Measurements from ENCODE around the gene SLCO2B1. TPM values are rescaled to one million over a fixed set of nuclear protein-coding genes. Genes with fewer than 3 reads are reported as not detected.

The SLCO2B1 gene
- total and polyA plus RNA-seq, 3 donors from 2014 or later, result 18.2 to 46.2 (median 33.2) TPM

DNA sequence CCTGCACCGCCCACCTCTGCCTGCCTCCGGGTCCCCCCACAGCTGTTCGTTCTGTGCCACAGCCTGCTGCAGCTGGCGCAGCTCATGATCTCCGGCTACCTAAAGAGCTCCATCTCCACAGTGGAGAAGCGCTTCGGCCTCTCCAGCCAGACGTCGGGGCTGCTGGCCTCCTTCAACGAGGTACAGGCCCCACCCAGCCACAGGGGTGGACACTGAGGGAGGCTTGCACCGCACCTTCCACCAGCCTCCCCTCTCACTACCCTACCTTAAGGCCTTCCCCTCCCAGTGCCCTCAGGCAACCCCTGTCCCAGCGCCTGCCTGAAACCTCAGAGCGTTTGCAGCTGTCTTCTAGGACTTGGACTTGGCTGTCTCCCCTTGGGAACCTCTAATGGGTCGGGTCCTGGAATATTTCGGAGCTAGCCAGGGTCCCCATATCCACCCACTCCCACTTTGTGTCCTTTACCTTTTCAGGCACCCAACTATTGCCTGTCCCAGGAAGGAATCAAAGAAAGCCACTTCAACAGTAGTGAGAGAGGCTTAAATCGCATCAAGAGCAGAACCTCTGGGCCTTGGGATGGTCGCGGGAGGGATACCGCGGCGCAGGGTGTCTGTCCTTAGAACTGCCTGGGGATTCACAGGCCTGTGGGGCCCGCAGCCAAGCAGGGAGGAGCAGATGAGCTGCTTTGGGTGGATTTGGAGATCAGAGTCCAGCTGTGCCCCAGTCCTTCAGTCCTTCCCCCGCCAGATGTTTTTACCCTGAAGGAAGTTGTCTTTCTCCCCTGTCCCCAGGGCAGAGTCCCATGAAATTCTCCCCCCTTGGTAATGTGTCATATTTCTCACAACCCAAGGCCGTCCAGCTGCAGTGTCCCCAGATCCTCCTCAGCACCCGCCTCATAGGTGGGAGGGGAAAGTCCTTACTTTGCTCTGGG, 13.3 kb downstream of the SLCO2B1 start:
- H3K36me3 ChIP-seq (ENCODE audit: low read depth, missing control alignments), result no peaks in the 10 kb centered on the region
- intact Hi-C loops (cut with DNase I; ENCODE audit: low total_unique reads), result no loop called here
- H3K27me3 ChIP-seq, result no peaks in the 10 kb centered on the region
- TF ChIP-seq, protein P1, sequence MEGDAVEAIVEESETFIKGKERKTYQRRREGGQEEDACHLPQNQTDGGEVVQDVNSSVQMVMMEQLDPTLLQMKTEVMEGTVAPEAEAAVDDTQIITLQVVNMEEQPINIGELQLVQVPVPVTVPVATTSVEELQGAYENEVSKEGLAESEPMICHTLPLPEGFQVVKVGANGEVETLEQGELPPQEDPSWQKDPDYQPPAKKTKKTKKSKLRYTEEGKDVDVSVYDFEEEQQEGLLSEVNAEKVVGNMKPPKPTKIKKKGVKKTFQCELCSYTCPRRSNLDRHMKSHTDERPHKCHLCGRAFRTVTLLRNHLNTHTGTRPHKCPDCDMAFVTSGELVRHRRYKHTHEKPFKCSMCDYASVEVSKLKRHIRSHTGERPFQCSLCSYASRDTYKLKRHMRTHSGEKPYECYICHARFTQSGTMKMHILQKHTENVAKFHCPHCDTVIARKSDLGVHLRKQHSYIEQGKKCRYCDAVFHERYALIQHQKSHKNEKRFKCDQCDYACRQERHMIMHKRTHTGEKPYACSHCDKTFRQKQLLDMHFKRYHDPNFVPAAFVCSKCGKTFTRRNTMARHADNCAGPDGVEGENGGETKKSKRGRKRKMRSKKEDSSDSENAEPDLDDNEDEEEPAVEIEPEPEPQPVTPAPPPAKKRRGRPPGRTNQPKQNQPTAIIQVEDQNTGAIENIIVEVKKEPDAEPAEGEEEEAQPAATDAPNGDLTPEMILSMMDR (IDR thresholded peaks at IDR 0.05), result no peak
- no peak for TF ChIP-seq POLR2A (IDR thresholded peaks at IDR 0.05)
- 40 to 43% methylated on average over 19 to 25 of the region's 25 CpGs for WGBS, 2 donors
- no peaks in the 10 kb centered on the region for H3K9me3 ChIP-seq
- H3K27ac ChIP-seq, result peak overlapping the region; percentile 36 to 72
- no peak overlapping the region for H3K4me3 ChIP-seq
- DNase-seq, result peak; percentile 62
- H3K4me1 ChIP-seq, result peaks cover 62% of the 10 kb centered on the region

DNA sequence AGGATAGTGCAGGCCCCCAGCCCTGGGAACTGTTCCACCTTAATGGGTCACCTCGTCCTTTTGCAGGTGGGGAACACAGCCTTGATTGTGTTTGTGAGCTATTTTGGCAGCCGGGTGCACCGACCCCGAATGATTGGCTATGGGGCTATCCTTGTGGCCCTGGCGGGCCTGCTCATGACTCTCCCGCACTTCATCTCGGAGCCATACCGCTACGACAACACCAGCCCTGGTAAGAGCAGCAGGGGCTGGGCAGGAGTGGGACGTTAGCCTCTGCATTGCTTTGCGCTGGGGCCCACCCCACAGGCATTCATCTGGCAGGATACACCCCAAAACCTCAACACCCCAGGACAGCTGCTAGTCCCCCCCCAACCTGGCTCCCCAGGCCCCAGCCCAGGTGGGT, 14.8 kb downstream of the SLCO2B1 start:
- WGBS, 2 donors, result 80 to 85% methylated on average over 1 to 11 of the region's 11 CpGs
- Histone ChIP-seq H3K27me3 (no peaks in the 10 kb centered on the region), H3K9me3 (no peaks in the 10 kb centered on the region), H3K4me1 (peaks cover 52% of the 10 kb centered on the region), H3K27ac (no peak overlapping the region), H3K36me3 (ENCODE audit: low read depth, missing control alignments) (no peaks in the 10 kb centered on the region), H3K4me3 (no peak overlapping the region)
- no peak for DNase-seq
- intact Hi-C loops (cut with DNase I; ENCODE audit: low total_unique reads), result no loop called here
- TF ChIP-seq, protein P1 (IDR thresholded peaks at IDR 0.05), result no peak
- no peak for TF ChIP-seq POLR2A (IDR thresholded peaks at IDR 0.05)

DNA sequence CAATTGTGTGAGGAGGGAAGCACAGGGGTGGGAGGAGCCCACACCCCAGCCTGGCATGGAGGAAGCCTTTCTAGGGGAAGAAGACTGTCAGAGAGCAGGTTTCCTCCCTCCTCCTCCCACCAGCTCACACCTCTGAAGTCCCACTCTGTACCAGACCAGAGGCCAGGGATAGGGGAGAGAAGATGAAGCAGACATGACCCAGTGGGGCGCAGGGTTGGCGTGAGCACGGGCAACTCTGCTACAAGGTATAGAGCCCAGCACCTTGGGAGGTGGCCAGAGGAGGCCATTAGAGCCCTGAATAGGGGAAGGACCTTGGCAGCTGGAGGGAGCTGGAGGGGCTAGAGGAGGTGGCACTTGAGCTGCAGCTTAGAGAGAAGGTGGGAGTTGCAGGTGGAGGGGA, 15.9 kb downstream of the SLCO2B1 start:
- Histone ChIP-seq H3K36me3 (ENCODE audit: low read depth, missing control alignments) (no peaks in the 10 kb centered on the region), H3K4me3 (no peak overlapping the region), H3K27ac (no peak overlapping the region), H3K27me3 (no peaks in the 10 kb centered on the region), H3K4me1 (peaks cover 52% of the 10 kb centered on the region), H3K9me3 (no peaks in the 10 kb centered on the region)
- TF ChIP-seq, protein P1 (IDR thresholded peaks at IDR 0.05), result no peak
- no peak for TF ChIP-seq POLR2A (IDR thresholded peaks at IDR 0.05)
- WGBS, 2 donors, result 83 to 100% methylated on average over 2 to 3 of the region's 3 CpGs
- DNase-seq, result no peak
- intact Hi-C loops (cut with DNase I; ENCODE audit: low total_unique reads), result no loop called here

DNA sequence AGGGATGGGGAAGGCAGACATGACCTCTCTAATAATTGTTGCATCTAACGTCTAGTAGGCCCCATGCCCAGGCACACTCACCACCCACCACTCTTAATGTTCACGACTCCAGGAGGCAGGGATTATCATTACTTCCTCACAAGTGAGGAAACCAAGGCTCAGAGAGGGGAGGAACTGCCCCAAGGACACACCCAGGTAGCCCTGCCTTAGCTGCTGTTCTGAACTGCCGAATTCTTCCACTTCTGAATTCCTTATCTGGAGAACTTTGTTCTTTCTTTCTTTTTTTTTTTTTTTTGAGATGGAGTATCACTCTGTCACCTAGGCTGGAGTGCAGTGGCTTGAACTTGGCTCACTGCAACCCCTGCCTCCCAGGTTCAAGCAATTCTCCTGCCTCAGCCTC, 16.7 kb downstream of the SLCO2B1 start:
- Histone ChIP-seq H3K9me3 (no peaks in the 10 kb centered on the region), H3K36me3 (ENCODE audit: low read depth, missing control alignments) (no peaks in the 10 kb centered on the region), H3K4me1 (peaks cover 44% of the 10 kb centered on the region), H3K27ac (no peak overlapping the region), H3K4me3 (no peak overlapping the region), H3K27me3 (no peaks in the 10 kb centered on the region)
- WGBS, 2 donors, result 56 to 69% methylated on average over 3 of the region's 3 CpGs
- intact Hi-C loops (cut with DNase I; ENCODE audit: low total_unique reads), result no loop called here
- DNase-seq, result no peak
- no peak for TF ChIP-seq POLR2A (IDR thresholded peaks at IDR 0.05)
- TF ChIP-seq, protein P1 (IDR thresholded peaks at IDR 0.05), result no peak

Data from testis (tissue), 3 donors.